Neutrophil (primary cell): ENCODE data around the gene TASOR.

Source experiments
- H3K27ac ChIP-seq: fragments of 200-600 bp; sonication (generic); 2 replicates; pipeline ENCODE4 v1.5.1; 2016; ENCODE audit warnings: mild to moderate bottlenecking, moderate library complexity
- H3K27me3 ChIP-seq: fragments of 200-600 bp; sonication (generic); 2 replicates; pipeline ENCODE4 v1.6.0; 2016; ENCODE audit warnings: mild to moderate bottlenecking
- H3K36me3 ChIP-seq: fragments of 200-600 bp; sonication (generic); 2 replicates; pipeline ENCODE4 v1.5.1; 2017
- H3K4me1 ChIP-seq, 2 experiments: fragments of 200-600 bp in 1 of 2; sonication (generic) in 1 of 2; 1 replicate in 1 of 2; 2 replicates in 1 of 2; pipeline versions ENCODE4 v1.5.1 to v1.6.1; 2013 to 2016; ENCODE audit warnings: low read depth in 1 of 2, low read length in 1 of 2, mild to moderate bottlenecking in 1 of 2, moderate library complexity in 1 of 2; ENCODE audit not compliant: control insufficient read depth in 1 of 2, insufficient read depth in 1 of 2
- H3K4me3 ChIP-seq, 2 experiments: fragments of 200-600 bp in 1 of 2; sonication (generic) in 1 of 2; 1 replicate in 1 of 2; 2 replicates in 1 of 2; pipeline ENCODE4 v1.5.1; 2013 to 2016; ENCODE audit warnings: low read depth in 1 of 2, low read length in 1 of 2, mild to moderate bottlenecking in 1 of 2, moderate library complexity in 1 of 2
- H3K9me3 ChIP-seq: fragments of 200-600 bp; sonication (generic); 2 replicates; pipeline ENCODE4 v1.5.1; 2016
- TF ChIP-seq, protein P1 (sequence below): fragments of 200-600 bp; sonication (generic); IDR thresholded peaks from 2 replicates; pipeline ENCODE4 v1.5.1; 2016; ENCODE audit warnings: antibody characterized with exemption

The TASOR gene

GRCh38 chr3:56654460-56654859, 28.6 kb downstream of the TASOR start:
- Histone ChIP-seq H3K27ac (no peak overlapping the region), H3K36me3 (peaks cover 65% of the 10 kb centered on the region), H3K4me1 (no peaks in the 10 kb centered on the region), H3K27me3 (no peaks in the 10 kb centered on the region), H3K4me3 (no peak overlapping the region), H3K9me3 (no peaks in the 10 kb centered on the region)
- TF ChIP-seq, protein P1, sequence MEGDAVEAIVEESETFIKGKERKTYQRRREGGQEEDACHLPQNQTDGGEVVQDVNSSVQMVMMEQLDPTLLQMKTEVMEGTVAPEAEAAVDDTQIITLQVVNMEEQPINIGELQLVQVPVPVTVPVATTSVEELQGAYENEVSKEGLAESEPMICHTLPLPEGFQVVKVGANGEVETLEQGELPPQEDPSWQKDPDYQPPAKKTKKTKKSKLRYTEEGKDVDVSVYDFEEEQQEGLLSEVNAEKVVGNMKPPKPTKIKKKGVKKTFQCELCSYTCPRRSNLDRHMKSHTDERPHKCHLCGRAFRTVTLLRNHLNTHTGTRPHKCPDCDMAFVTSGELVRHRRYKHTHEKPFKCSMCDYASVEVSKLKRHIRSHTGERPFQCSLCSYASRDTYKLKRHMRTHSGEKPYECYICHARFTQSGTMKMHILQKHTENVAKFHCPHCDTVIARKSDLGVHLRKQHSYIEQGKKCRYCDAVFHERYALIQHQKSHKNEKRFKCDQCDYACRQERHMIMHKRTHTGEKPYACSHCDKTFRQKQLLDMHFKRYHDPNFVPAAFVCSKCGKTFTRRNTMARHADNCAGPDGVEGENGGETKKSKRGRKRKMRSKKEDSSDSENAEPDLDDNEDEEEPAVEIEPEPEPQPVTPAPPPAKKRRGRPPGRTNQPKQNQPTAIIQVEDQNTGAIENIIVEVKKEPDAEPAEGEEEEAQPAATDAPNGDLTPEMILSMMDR = no peak

GRCh38 chr3:56645407-56645806, 37.7 kb downstream of the TASOR start:
- Histone ChIP-seq H3K27me3 (no peaks in the 10 kb centered on the region), H3K27ac (no peak overlapping the region), H3K4me1 (no peaks in the 10 kb centered on the region), H3K36me3 (peaks cover 76% of the 10 kb centered on the region), H3K4me3 (no peak overlapping the region), H3K9me3 (no peaks in the 10 kb centered on the region)
- TF ChIP-seq, protein P1 = no peak

- no peak overlapping the region for H3K4me3 ChIP-seq
- TF ChIP-seq, protein P1 = no peak
- no peak overlapping the region for H3K27ac ChIP-seq
- no peaks in the 10 kb centered on the region for H3K9me3 ChIP-seq
- H3K27me3 ChIP-seq = no peaks in the 10 kb centered on the region
- H3K4me1 ChIP-seq = no peaks in the 10 kb centered on the region
- peaks cover 82% of the 10 kb centered on the region for H3K36me3 ChIP-seq
Observed at GRCh38 chr3:56633602-56634535, 49.2 kb downstream of the TASOR start.
